Measurements from ENCODE around the gene ZNF846.

DNA sequence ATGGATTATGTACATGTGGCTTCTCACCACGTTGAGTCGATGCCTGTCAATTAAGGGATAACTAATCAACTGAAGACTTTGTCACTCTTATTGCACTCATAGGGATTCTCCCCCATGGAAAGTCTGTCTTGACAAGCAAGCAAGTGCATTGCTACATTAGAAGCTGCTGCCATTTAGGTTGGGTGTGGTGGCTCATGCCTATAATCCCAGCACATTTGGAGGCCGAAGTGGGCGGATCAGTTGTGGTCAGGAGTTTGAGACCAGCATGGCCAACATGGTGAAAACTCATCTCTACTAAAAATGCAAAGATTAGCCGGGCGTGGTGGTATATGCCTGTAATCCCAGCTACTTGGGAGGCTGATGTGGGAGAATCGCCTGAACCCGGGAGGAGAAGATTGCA, 18.3 kb upstream of the ZNF846 start:
- TF ChIP-seq CTCF (IDR thresholded peaks at IDR 0.05; ENCODE audit: low read depth, low read length, poor library complexity, severe bottlenecking) (no peak), EZH2phosphoT487 (IDR thresholded peaks at IDR 0.05; ENCODE audit: borderline replicate concordance, low read length) (no peak)
